Retinal pigment epithelial cell (primary cell): Measurements from ENCODE around the gene SLC6A8.
"Not testable (repeated sequence)": the region's sequence is repeated elsewhere in the genome, so short reads cannot be mapped to it uniquely, and the experiment has no call there.

Experiments used
- DNase-seq: peaks from one replicate; pipeline ENCODE4 v3.0.0-alpha.2; 2010; ENCODE audit warnings: low read depth
- H3K4me3 ChIP-seq: 2 replicates; pipeline ENCODE4 v1.5.1; 2011; ENCODE audit warnings: mild to moderate bottlenecking, low read length, control low read depth, moderate library complexity
- CTCF ChIP-seq: conservative IDR thresholded peaks from 2 replicates; pipeline ENCODE4 v1.5.1; 2011; ENCODE audit warnings: low read depth, low read length, control low read depth, inconsistent platforms

Gene SLC6A8

GRCh38 chrX:153736071-153736820 lies 48.5 kb downstream of the SLC6A8 start:
- no peak for TF ChIP-seq CTCF
- no peak for DNase-seq
- no peak overlapping the region for H3K4me3 ChIP-seq

- no peak for DNase-seq
- no peak overlapping the region for H3K4me3 ChIP-seq
- TF ChIP-seq CTCF: no peak
Observed at GRCh38 chrX:153736871-153737441, 49.2 kb downstream of the SLC6A8 start.

DNA sequence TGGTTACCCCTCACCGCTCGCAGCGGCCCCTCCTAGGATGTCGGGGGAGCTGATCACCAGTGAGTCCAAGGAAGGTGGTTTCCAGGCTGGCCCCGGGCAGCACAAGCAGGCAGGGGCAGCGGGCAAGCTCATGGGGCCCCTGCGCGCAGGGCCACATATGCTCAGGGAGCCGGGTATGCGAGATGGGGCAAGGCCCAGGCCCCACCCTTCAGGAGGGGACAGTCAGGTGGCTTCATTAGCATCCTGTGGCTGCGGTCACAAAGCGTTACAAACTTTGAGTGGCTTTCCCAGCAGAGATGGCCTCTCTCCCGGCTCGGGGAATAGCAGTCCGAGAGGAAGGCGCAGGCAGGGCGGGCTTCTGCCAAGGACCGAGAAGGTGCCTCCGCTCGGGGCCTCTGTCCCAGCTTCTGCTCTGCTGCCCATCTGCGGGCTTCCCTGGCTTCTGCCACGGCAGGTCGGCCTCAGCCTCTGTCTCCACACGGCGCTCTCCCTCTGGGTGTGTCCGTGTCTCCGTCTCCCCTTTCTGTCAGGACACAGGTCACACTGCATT lies 50.4 kb downstream of the SLC6A8 start:
- H3K4me3 ChIP-seq: no peak overlapping the region

GRCh38 chrX:153739754-153740486 lies 52.2 kb downstream of the SLC6A8 start:
- DNase-seq: no peak
- TF ChIP-seq CTCF: no peak
- H3K4me3 ChIP-seq: no peak overlapping the region

More for the DNA sequence above, 50.4 kb downstream of the SLC6A8 start:
- TF ChIP-seq CTCF: no peak
- no peak for DNase-seq

- no peak for DNase-seq
- no peak for TF ChIP-seq CTCF
- no peak overlapping the region for H3K4me3 ChIP-seq
Observed at GRCh38 chrX:153740631-153741222, 53.0 kb downstream of the SLC6A8 start.

- DNase-seq: no peak
- TF ChIP-seq CTCF: no peak
- H3K4me3 ChIP-seq: no peak overlapping the region
Observed at GRCh38 chrX:153741446-153741845, 53.7 kb downstream of the SLC6A8 start.

- not testable (repeated sequence) for DNase-seq, H3K4me3 ChIP-seq
Observed at GRCh38 chrX:153742111-153742510, 54.4 kb downstream of the SLC6A8 start.

DNA sequence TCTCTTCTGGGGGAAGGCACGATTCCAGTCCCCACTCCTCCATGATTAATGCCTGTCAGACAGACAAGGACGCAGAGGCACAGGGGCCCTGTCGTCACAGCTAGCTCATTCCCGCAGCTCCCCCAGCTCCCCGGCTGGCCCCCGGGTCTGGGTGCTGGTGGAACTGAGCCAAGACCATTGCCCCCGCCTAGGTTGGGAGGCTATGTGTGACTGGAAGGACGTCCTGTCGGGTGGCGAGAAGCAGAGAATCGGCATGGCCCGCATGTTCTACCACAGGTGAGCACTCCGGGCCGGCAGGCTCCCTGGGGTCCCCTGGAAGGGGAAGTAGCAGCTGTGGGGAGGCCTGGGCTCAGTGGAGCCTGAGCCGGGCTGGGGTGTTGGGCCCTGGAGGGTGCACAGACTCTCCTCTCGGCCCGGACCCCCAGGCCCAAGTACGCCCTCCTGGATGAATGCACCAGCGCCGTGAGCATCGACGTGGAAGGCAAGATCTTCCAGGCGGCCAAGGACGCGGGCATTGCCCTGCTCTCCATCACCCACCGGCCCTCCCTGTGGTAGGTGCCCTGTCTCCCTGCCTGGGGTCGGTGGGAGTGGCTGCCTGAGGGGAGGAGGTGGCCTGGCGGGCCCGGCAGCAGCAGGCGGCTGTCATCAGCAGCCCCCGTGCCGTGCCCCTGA lies 55.2 kb downstream of the SLC6A8 start:
- H3K4me3 ChIP-seq, DNase-seq: not testable (repeated sequence)
